Measurements from ENCODE around the gene IMMP1L. TPM values are rescaled to one million over a fixed set of nuclear protein-coding genes. Genes with fewer than 3 reads are reported as not detected.

The IMMP1L gene
- 26.0 TPM for total RNA-seq

DNA sequence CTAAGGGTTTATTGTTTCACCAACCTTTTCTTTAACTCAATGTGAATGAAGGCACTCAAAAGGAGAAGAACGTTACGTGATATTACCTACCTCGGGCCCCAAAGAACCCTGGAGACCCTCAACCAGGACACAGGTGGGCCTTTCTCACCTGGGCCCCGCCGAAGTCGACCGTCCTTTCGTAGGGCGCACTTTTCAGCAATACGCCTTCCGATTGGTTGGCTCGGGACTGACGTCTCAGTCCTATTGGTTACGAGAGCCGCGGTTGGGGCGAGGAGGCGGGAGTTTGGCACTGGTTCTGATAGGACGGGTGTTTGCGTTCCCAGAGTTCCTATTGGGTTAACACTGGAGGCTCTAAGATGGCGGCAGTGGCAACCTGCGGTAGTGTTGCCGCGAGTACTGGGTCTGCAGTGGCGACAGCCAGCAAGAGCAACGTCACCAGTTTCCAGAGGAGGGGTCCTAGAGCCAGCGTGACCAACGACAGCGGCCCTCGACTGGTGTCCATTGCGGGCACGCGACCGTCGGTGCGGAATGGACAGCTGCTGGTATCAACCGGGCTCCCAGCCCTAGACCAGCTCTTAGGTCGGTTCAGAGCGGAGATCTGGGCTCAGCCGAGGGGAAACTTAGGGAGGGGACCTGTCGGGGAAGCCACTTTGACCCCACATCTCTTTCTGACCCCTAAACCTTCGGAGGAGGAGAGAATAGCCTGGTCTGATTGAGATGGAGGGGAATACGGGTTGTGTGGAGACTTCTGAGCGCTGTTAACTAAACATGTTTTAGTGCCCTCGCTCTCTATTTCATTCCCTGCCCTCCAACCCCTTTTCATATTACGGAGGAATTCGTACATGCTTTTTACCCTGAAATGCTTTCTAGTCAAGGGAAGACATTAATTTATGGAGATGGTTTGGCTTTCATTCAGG, at the start of gene IMMP1L, which contains the start of gene ELP4:
IMMP1L (minus strand) TSS at position 194 of the 917 bp plus-strand sequence. CDS start 46,346 bp downstream, outside the sequence.
ELP4 (plus strand) TSS at position 339 of the 917 bp plus-strand sequence; CDS start at position 357, 18 bp downstream.

Other genes with a start within 250 kb of the IMMP1L start
- 8.6 TPM for gene DCDC1, start 139.9 kb downstream of the IMMP1L start, total RNA-seq
- gene DNAJC24, start 139.8 kb downstream of the IMMP1L start, total RNA-seq: 13.9 TPM
- gene ELP4, start 145 bp upstream of the IMMP1L start, total RNA-seq: 42.0 TPM